Spleen (tissue), 7 donors: ENCODE measurements around the gene ZCCHC3.

ENCODE experiments used
- CTCF ChIP-seq, 11 experiments: fragments of 200-600 bp in 7 of 11; fragments of 450-650 bp in 4 of 11; sonication (generic) in 4 of 11; IDR thresholded peaks in 8 of 11; conservative IDR thresholded peaks in 3 of 11; 1 replicate in 7 of 11; 2 replicates in 4 of 11; pipeline versions ENCODE4 v1.4.0 to v1.8.0; 2016 to 2021; ENCODE audit warnings: antibody characterized with exemption in 11 of 11, inconsistent platforms in 4 of 11, mild to moderate bottlenecking in 1 of 11
- POLR2A ChIP-seq, 3 donors: fragments of 450-650 bp; IDR thresholded peaks; one replicate each; pipeline ENCODE4 v1.5.1; 2017; ENCODE audit warnings: antibody characterized with exemption in 3 of 3, mild to moderate bottlenecking in 1 of 3
- POLR2AphosphoS5 ChIP-seq, 3 donors: sonication (generic); formaldehyde crosslinking; IDR thresholded peaks; one replicate each; pipeline ENCODE4 v1.5.1; 2017; ENCODE audit warnings: antibody characterized with exemption in 3 of 3
- donor health status: DM: no; HTN: no; CAD: no; lungs with moderate emphysema.
- donor health status: DM: no; HTN: no; CAD: no.
- donor health status: DM: no; HTN: no; CAD: no.

- TF ChIP-seq POLR2A (IDR thresholded peaks at IDR 0.05): no peak
- TF ChIP-seq CTCF (IDR thresholded peaks at IDR 0.05 in 8 of 11, conservative IDR thresholded peaks at IDR 0.05 in 3 of 11): no peak
- TF ChIP-seq POLR2AphosphoS5 (IDR thresholded peaks at IDR 0.05): no peak
Observed at GRCh38 chr20:329851-330232, 32.5 kb downstream of the ZCCHC3 start.
